ENCODE data around the gene VEGFA.

VEGFA gene

DNA sequence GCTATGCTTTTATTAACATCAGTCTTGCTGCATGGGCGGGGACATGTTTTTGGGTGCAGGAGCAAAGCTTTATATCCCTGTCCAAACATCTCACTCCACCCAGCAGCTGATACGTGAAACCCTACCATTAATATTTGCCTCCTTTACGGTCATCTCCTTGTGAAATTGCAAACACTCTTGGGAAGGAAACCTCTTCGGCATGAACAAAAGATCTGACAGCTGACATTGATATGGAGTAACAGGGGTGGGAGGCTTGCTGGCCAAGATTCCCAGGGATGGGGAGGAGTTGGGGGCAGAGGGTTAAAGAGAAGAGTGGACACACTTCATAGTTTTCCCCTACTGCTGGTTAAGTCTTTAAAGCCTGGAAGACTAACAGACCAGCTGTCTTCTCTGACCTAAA lies 22.2 kb upstream of the VEGFA start:
- no peak overlapping the region for H3K4me3 ChIP-seq (ENCODE audit: low read length)
- DNase-seq (ENCODE audit: low read depth) = no peak
- TF ChIP-seq, protein P1, sequence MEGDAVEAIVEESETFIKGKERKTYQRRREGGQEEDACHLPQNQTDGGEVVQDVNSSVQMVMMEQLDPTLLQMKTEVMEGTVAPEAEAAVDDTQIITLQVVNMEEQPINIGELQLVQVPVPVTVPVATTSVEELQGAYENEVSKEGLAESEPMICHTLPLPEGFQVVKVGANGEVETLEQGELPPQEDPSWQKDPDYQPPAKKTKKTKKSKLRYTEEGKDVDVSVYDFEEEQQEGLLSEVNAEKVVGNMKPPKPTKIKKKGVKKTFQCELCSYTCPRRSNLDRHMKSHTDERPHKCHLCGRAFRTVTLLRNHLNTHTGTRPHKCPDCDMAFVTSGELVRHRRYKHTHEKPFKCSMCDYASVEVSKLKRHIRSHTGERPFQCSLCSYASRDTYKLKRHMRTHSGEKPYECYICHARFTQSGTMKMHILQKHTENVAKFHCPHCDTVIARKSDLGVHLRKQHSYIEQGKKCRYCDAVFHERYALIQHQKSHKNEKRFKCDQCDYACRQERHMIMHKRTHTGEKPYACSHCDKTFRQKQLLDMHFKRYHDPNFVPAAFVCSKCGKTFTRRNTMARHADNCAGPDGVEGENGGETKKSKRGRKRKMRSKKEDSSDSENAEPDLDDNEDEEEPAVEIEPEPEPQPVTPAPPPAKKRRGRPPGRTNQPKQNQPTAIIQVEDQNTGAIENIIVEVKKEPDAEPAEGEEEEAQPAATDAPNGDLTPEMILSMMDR (conservative IDR thresholded peaks at IDR 0.05; ENCODE audit: low read length) = no peak

GRCh38 chr6:43748765-43749164 lies 21.2 kb upstream of the VEGFA start:
- no peak for DNase-seq (ENCODE audit: low read depth)
- TF ChIP-seq, protein P1 (conservative IDR thresholded peaks at IDR 0.05; ENCODE audit: low read length) = no peak
- H3K4me3 ChIP-seq (ENCODE audit: low read length) = no peak overlapping the region

DNA sequence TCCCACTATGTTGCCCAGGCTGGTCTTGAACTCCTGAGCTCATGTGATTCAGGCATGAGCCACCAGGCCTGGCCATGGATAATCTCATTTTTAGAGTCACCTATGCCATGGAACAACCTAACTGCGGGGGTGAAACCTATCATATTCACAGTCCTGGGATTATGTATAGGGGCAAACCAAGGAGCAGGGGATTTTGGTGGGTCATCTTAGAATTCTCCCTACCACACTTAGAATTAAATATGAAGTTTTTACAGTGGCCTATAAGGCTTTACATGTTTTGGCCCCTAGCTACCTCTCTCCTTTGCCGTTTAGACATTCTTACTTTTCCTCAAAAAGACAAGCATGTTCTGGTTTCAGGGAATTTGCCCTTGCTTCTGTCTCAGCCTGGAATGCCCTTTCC lies 20.6 kb upstream of the VEGFA start:
- DNase-seq (ENCODE audit: low read depth) = no peak
- TF ChIP-seq, protein P1 (conservative IDR thresholded peaks at IDR 0.05; ENCODE audit: low read length) = no peak

GRCh38 chr6:43750622-43751021 lies 19.4 kb upstream of the VEGFA start:
- DNase-seq (ENCODE audit: low read depth) = no peak
- TF ChIP-seq, protein P1 (conservative IDR thresholded peaks at IDR 0.05; ENCODE audit: low read length) = no peak
- H3K4me3 ChIP-seq (ENCODE audit: low read length) = no peak overlapping the region

More for the DNA sequence above, 20.6 kb upstream of the VEGFA start:
- H3K4me3 ChIP-seq (ENCODE audit: low read length) = no peak overlapping the region

- DNase-seq (ENCODE audit: low read depth) = no peak
These were observed 16.3 kb upstream of the VEGFA start for GRCh38 chr6:43753570-43754183.

GRCh38 chr6:43757966-43758616 lies 11.9 kb upstream of the VEGFA start:
- H3K4me3 ChIP-seq (ENCODE audit: low read length) = no peak overlapping the region
- no peak for DNase-seq (ENCODE audit: low read depth)
- TF ChIP-seq, protein P1 (conservative IDR thresholded peaks at IDR 0.05; ENCODE audit: low read length) = no peak

More at GRCh38 chr6:43753570-43754183, 16.3 kb upstream of the VEGFA start:
- no peak overlapping the region for H3K4me3 ChIP-seq (ENCODE audit: low read length)
- TF ChIP-seq, protein P1 (conservative IDR thresholded peaks at IDR 0.05; ENCODE audit: low read length) = no peak

- TF ChIP-seq, protein P1 (conservative IDR thresholded peaks at IDR 0.05; ENCODE audit: low read length) = peak; percentile 53
These were observed 11.4 kb upstream of the VEGFA start for GRCh38 chr6:43758617-43759050.

More at GRCh38 chr6:43758617-43759050, 11.4 kb upstream of the VEGFA start:
- no peak overlapping the region for H3K4me3 ChIP-seq (ENCODE audit: low read length)
- no peak for DNase-seq (ENCODE audit: low read depth)

Data from AG10803 (cell line).